Hematopoietic multipotent progenitor cell treated with erythropoietin and hydrocortisone succinate and interleukin-3 and kit ligand, for 15 days (in vitro differentiated cells): Measurements from ENCODE around the gene BAZ2B.

Experiments
- DNase-seq: peaks from one replicate; pipeline ENCODE4 v3.0.0-alpha.2; 2015; ENCODE audit warnings: low spot score

BAZ2B gene

DNA sequence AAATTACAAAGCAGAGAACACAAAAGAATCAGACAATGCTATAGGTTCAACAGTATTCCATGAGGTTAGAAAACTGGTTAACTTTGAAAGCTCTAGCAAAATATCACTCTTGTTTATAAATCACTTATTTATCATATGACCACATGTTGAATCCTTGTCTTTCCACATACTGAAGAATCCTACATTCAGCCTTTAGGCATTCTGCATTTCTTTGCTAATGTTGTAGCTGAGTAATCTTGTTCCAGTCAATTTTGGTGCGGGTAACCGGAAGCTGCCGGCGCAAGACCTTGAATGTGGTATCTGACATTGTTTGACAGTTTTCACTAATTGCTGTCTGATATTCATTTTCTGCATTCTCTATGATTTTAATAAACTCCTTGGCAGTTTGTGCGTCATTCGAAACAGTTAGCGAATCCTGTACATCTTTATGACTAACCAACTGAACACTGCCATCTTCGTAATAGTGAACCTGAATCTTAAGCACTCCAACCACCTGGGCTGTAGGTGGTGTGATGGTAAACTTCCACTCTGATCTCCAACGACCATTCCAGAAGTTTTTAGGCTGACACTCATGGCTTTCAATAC, 154.1 kb downstream of the BAZ2B start:
- DNase-seq = no peak

DNA sequence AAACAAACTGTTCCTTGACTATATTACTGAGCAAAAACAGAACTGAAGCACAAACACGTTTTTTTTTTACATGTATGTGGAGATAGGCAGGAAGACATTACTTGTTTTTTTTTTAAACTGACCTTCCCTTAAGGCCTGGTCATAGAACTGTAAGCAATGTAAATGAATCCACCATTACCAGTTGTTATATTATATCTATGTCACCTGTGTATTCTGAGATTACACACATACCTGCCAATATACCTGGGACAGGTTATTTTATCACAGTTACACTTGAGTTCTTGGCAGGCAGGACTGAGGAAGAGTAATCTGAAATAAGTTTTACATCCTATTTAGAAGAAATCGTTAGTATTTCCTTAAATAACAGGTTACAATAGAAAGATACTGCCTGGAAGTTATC, 155.3 kb downstream of the BAZ2B start:
- DNase-seq = no peak

DNA sequence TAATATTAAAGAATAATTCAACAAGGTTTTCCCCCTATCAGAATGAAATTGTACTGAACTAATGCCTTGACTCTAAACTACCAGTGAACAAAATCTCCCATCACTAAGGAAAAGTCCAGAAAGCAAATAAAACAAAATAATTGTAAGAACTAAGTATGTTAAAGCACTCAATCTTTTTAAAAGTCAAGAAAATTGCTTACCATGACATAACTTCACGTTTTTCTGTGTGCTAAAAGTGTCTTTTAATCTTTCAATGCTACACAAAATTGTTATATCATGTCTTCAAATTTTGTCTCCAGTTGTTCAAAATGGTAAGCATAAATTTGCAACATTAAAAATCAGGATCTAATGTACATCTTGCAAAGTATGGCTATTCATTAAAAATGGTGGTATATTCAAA, 156.1 kb downstream of the BAZ2B start:
- no peak for DNase-seq

DNA sequence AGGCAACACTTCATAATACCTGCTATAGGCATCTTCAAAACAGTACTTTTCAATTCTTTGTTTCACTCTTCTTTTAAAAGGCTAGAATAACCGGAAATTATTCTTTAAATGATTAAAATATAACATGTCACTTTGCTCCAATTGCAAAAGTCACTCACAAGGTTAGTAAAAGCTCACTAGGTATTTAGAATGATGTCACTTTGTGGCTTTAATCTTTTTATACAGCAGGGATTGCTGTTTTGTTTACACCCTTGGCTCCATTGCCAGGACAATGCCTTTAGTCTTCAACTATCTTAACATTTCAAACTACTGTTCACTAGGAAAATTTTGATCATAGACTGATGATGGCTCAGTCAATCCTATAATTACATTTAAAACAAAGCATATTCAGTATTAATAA, 157.1 kb downstream of the BAZ2B start:
- DNase-seq = no peak

DNA sequence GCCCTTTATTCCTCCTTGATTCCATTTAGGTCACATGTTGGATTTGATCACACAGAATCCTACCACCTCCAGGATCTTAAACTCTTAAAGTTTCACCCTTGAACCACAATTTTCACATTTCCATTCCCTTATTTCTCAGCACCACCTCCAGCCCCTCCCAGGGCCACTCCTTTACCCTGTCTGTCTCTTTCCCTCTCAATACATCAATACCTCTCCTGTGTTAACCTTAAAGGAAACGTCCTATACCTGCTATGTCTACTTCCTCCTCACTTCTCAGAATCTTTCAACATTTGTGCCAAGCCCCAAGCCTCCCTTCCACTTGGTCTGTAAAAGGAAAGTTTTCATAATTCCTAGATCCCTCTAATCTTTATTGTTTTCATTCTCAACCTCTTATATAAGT, 158.8 kb downstream of the BAZ2B start:
- DNase-seq = no peak

DNA sequence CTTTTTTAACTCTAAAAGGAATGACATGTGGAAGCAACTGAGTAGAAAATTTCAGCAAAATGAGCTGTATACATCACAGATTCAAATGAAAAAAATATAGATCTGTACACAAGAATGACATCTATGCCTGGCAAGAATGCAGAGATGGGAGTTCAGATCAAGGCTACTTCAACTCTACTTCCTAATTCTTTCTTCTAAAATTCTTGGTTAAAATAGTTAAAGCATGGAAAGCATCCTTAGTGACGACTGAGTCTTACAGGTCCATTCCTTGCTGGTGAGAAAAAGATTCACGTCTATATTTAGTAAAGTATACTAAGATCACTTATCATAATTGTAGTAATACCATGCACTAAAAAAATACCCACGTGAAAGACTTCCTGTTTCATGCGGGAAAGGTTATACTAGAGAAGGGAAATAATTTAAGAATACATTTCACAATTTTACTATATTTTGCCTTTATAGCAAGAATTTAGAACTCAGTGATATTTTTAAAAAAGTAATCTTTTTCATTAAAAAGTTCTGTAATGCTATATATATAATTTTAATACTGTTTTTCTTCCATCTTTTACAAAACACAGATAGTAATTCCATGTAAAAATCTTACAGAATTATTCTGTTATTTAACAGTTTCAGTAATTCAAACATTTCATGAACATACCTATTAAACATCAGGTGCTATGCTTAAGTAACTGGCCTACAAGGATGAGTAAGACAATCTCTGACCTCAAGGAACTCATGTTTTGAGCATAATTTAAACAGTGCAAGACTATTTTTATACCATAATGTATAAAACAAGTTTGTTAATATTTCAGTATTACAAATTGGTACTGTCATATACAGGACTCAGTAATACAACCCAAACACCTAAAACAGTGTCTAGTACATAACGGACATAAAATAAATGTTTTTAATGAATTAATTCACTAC, 159.6 kb downstream of the BAZ2B start:
- DNase-seq = peak; percentile 14

DNA sequence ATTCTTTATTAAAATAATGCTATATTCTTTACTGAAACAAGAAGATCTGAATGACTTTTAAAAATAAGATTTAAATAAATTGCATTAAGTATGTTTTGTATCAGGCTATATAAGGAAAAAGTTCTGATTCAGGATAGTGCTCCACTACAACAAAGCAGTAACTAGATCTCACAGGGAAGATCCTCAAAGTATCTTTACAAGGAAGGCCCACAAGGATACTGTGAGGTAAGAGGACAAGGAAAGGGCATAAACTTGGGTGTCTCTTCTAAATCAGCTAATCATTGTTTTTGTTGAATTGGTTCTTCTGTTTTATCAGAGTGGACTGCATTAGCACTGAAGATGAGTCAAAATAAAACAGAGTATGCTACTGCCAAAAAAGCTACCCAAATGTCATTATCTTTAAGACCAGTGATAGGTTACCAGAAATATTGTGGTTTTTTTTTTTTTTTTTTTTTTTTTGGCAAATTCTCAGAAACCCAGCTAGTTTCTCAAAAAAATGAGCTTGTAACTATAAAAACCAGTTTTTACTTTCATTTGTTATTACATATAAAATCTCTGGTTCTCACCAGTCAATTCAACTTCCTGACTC, 160.9 kb downstream of the BAZ2B start:
- DNase-seq = peak; percentile 77

DNA sequence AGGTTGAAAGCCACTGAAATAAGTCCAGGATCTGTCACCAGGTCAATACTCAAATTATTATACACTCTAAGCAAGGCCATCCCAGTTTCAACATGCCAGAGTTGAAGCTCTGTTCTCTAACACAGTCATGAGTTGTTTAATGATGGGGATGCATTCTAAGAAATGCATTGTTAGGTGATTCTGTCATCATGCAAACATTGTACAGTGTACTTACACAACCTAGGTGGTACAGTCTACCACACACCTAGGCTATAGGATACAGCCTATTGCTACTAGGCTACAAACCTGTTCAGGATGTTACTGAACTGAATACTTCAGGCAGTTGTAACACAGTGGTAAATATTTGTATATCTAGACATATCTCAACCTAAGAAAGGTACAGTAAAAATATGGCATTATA, 162.2 kb downstream of the BAZ2B start:
- no peak for DNase-seq

DNA sequence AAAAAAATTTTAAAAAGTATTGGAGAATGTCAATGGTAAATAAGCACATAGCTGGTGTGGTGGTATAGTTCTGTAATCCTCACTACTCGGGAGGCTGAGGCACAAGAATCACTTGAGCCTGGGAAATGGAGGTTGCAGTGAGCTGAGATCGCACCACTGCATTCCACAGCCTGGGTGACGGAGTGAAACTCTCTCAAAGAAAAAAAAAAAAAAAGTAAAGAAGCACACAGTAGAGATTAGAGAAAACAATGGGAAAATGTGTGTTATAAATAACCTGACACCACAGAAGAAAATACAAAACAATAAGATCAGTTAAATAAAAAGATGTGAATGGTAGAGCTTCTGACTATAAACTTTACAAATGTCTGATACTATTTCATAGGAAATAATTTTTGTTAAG, 166.2 kb downstream of the BAZ2B start:
- DNase-seq = no peak

DNA sequence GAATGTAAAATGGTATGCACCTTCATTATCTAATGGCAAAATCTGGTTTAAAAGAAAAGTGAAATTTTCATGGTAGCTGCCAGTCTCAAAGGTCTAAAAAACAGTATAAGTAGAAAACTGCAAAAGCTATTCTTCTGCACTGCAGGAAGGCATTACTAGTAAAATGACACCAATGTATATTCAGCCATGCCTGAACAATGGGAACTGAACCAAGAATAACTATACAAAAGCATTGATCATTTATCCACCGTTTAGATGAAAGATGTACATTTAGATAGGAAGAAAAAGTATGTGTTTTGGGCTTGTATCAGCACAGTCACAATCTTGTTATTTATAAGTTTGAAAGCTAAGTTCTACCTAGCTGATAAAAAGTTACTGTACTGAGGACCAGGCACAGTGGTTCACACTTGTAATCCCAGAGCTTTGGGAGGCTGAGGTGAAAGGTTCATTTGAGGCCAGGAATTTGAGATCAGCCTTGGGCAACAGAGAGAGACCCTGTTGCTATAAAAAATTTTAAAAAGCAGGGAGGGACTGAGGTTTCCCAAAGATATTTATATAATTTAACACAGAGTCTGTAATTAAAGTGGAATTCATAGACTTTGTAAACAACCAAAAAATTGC, 166.7 kb downstream of the BAZ2B start:
- DNase-seq = no peak

DNA sequence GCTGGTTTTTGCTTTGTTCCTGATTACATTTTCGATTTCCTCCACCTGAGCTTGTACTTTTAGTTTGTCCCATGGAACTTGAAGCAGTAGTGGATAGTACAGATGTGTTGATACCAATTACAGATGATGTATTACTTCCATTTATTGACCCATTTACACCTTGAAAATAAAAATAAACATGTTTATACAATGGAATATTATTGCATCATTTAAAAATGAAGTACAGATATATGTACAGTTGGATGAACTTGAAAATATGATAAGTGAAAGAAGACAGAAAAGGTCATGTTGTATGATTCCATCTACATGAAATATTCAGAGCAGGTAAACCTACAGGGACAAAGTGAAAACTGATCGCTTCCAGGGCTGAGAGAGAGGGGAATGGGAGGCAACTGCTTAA, 169.5 kb downstream of the BAZ2B start:
- no peak for DNase-seq

DNA sequence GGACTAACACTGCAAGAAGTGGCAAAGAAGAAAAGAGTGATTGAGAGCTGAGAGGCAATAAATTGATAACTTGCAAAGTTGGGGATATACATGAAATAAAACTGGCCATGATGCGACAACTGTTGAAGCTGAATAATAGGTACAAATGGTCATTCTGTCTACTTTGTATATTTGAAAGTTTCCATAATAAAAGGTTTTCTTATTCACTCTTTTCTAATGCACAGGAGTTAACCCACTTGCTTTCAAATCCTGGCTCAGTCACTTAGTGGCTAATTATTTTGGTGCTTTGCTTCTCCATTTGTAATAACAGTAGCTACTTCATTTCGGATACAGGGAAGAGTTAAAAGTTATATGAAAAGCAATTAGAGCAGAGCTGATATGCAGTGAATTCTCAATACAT, 170.1 kb downstream of the BAZ2B start:
- no peak for DNase-seq

DNA sequence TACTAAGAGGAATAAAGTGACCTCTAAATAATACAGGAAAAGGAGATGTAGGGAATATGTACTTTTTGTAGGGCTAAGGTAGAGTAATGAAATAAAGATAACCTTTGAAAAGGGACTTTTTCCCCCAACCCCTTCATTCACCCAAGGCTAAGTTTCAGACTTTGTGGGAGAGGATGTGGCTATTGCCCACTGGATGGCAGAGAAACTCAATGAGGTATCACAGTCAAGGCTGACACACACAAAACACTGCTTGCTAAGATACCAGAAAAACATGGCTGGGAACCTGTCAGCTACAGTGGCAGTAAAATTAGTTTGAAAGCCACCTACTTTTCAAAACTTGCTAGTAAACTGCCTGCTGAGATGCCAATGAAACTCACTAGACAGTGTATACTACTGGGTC, 171.0 kb downstream of the BAZ2B start:
- no peak for DNase-seq

DNA sequence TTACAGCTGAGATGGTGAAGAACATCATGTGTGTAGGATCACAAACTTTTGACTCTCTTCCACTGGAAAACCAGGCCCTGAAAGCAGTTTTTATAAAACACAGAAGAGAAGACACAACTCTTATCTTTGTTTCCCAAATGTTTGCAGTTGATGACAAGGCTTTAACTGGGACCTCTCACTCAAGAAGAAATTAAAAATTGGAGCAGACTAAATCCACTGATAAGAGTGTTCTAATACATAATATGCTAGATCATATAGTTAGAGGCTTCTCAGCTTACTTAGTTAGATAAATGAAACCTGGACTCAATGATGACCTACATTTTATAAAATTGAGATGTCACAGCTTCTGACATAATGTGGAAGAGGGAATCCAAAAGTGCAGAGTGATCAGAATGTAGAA, 171.6 kb downstream of the BAZ2B start:
- peak; percentile 56 for DNase-seq

DNA sequence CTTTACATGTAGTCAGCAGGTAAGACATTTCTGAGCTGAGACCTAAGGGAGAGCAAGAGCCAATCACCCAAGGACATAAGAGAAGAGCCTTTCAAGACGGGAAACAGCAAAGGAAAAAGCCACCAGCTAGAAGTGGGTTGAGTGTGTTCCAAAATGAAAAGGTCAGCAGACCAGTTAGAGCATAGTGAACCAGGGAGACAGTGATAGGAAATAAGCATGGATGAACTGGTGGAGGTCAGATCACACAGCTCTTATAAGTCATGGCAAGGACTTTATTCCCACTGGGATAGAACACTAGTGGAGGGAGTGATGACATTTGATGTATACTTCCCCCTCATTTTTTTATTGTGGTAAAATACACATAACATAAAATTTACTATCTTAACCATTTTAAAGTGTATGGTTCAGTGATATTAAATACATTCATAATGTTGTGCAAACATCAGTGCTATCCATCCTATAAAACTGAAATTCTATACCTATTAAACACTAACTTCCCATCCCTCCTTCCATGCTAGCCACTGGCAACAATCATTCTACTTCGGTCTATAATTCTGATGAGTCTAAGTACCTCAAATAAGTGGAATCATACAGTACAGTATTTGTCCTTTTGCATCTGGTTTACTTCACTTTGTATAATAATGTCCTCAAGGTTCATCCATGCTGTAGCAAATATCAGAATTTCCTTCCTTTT, 174.0 kb downstream of the BAZ2B start:
- no peak for DNase-seq

DNA sequence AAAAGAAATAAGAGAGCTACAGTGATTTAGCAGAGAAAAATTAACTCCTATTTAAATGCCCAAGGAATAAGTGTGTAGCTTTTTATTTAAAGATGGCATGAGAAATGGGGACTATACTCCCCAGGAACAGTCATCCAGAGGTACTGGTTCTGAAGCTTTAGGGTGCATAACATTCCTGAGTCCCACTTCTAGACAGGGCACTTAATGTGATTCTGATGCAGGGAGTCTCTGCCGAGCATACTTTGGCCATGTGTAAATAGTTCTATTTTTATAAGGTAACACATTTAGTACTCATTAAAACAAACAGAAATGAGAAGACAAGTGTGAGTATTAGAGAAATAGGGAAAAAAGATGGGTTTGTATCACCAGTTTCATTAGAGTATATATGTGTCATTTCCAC, 175.2 kb downstream of the BAZ2B start:
- no peak for DNase-seq

DNA sequence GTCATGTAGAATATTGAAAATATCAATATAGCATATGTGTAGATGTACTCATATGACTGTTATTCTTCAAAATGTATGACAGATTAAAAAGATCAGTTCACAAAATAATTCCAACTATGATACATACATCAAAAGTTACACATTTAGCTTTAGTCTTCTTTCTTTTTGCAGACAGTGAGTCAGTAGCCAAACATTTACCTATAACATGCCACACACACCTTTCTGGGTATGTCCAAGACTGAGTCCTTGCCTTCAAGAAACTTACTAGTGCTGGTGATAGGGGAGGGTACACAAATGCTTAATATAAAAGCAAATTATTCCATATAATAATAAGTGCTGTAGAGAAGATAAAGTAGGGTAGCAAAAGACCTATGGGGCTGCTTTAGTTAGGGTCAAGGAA, 176.9 kb downstream of the BAZ2B start:
- DNase-seq = no peak

DNA sequence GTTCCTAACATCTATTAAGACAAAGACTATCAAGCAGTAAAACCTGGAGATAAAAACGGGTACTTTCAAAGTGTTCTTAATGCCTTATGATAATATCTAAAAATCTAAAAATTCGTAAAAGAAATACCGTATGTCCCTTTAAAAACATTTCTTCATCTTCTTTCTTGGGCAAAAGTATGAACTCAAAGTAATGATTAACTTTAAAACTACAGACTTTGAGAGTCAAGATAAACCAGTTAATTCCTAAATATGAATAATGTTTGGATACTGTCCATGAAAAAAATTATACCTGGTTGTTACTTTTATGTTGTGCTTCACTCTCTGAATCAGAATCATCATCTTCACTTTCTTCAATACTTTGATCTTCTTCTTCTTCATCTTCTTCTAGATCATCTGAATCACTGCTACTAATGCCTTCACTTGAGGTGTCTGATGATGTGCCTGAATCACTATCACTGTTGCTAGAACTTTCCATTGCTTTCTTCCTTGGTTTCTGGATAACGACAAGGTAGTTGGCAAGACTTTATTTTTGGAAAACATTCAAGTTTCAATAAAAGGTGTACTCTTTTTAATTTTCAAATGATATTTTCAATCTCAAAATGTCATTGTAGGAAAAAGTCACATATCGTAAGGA, 177.5 kb downstream of the BAZ2B start:
- DNase-seq = no peak

DNA sequence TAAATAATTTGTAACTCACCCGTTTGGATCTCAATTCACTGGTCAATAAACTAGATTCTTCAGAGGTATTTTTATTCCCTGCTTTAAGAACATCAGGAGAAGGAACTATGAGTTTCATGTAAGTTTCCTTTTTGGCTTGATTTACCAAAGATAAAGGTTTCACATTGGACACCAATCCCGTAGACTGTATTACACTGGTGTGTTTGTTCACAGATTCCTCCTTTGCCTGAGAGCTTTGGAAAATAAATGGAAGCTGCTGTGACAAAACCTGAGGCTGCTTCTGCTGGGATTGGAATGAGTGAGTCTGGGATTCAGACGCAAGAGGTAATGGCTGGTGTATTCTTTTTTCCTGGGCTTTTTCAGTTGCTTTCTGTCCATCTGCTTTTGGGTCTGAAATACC, 178.1 kb downstream of the BAZ2B start:
- no peak for DNase-seq

DNA sequence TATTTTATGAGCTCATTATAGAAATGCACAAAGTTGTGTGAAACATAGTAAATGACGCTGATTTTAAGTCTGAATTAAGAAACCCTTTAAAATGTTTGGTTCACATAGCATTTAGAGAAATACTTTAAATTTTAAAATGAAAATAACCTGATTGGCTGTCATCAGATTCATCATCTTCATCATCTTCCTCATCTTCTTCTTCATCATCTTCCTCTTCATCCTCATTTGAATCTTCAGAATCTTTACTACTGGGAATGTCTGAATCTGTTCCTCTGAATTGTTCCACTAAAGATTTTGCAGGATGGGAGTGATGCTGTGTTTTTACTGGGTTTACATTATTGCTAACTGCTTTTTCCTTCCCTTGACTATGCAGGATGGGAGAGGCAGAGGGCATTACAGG, 183.7 kb downstream of the BAZ2B start:
- DNase-seq = no peak

DNA sequence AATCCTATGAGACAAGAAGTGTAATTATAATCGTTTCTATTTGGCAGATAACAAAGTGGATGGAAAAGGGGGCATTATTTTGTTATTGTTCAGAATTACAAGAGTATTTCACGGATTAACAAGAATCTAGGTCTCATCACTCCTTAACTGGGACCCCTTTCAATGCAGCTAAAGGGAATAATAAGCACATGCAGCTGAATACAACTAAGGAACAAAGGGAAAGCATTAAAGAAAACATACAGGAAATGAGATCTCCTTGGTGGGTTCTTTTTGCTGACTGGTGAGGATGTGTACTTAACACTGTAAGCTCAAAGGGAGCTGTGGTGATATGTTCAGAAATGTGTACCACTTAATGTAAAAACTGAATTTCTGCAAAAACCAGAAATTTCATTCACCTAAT, 189.3 kb downstream of the BAZ2B start:
- no peak for DNase-seq

DNA sequence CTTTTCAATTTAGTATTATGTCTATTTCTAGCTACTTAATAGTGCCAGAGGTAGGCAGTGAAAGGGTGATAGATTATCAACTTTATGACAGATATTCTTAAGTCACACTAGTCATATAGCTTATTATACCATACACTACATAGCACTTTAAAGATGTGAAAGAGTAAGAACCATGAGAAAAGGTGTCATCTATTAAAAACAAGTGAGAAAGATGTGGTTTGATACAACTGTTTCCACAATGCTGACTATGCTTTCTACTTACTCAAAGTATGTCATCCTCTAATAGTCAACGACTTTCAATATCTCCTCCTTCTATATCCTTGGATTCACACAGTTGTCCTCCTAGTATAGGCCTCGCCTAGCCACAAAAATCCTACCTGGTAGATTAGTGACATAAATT, 196.9 kb downstream of the BAZ2B start:
- no peak for DNase-seq
